Stimulated activated CD8-positive, alpha-beta memory T cell treated with anti-CD3 and anti-CD28 coated beads, Interleukin-4, amount 100 ng/mL, for 1 hour (primary cell): ENCODE data around the gene BCAS4.
"Not testable (repeated sequence)": the region's sequence is repeated elsewhere in the genome, so short reads cannot be mapped to it uniquely, and the experiment has no call there.

Source experiments
- DNase-seq, 2 donors: peaks; one replicate each; pipeline ENCODE4 v3.0.0-alpha.2; 2020; ENCODE audit warnings: low read depth in 2 of 2, low spot score in 1 of 2

The BCAS4 gene

GRCh38 chr20:50794846-50795634, at the start of gene BCAS4:
BCAS4 (plus strand) TSS chr20:50795061; CDS start chr20:50795084, 23 bp downstream.
- DNase-seq: peak; percentile 38 to 67

GRCh38 chr20:50745634-50746137, 49.2 kb upstream of the BCAS4 start:
- DNase-seq: no peak

GRCh38 chr20:50746138-50746940, 48.5 kb upstream of the BCAS4 start:
- DNase-seq: no peak

- DNase-seq: no peak
Observed at GRCh38 chr20:50747275-50747674, 47.6 kb upstream of the BCAS4 start.

GRCh38 chr20:50750145-50750671, 44.7 kb upstream of the BCAS4 start:
- no peak for DNase-seq

GRCh38 chr20:50753152-50753551, 41.7 kb upstream of the BCAS4 start:
- DNase-seq: no peak

GRCh38 chr20:50754420-50754819, 40.4 kb upstream of the BCAS4 start:
- no peak for DNase-seq

- DNase-seq: no peak
Observed at GRCh38 chr20:50756447-50756846, 38.4 kb upstream of the BCAS4 start.

- DNase-seq: no peak
Observed at GRCh38 chr20:50758469-50758868, 36.4 kb upstream of the BCAS4 start.

- DNase-seq: no peak
Observed at GRCh38 chr20:50758992-50759391, 35.9 kb upstream of the BCAS4 start.

- DNase-seq: no peak
Observed at GRCh38 chr20:50759678-50760077, 35.2 kb upstream of the BCAS4 start.

GRCh38 chr20:50762045-50762422, 32.8 kb upstream of the BCAS4 start:
- DNase-seq: no peak

GRCh38 chr20:50762435-50763220, 32.2 kb upstream of the BCAS4 start:
- no peak for DNase-seq

GRCh38 chr20:50763550-50764458, 31.1 kb upstream of the BCAS4 start:
- not testable (repeated sequence) for DNase-seq

- not testable (repeated sequence) for DNase-seq
Observed at GRCh38 chr20:50765251-50765650, 29.6 kb upstream of the BCAS4 start.

GRCh38 chr20:50765674-50766073, 29.2 kb upstream of the BCAS4 start:
- DNase-seq: no peak

- DNase-seq: not testable (repeated sequence)
Observed at GRCh38 chr20:50766955-50767809, 27.7 kb upstream of the BCAS4 start.

GRCh38 chr20:50768991-50769390, 25.9 kb upstream of the BCAS4 start:
- not testable (repeated sequence) for DNase-seq

GRCh38 chr20:50769551-50770085, 25.2 kb upstream of the BCAS4 start:
- DNase-seq: not testable (repeated sequence)
